Umbilical cord (tissue), 2 donors: ENCODE measurements around the gene ZNF205. TPM values are rescaled to one million over a fixed set of nuclear protein-coding genes. Genes with fewer than 3 reads are reported as not detected.
"Not testable (repeated sequence)": the region's sequence is repeated elsewhere in the genome, so short reads cannot be mapped to it uniquely, and the experiment has no call there.

Experiments used
- DNase-seq: peaks from one replicate; pipeline ENCODE4 v3.0.0-alpha.2; 2015; ENCODE audit warnings: low spot score
- total RNA-seq: library from RNA; depleted of rRNA; stranded (reverse); fragments of >200 nt; gene quantifications from one replicate; pipeline ENCODE4 v1.2.3, GENCODE V29; 2014; ENCODE audit warnings: low replicate concordance; ENCODE audit not compliant: insufficient read depth

Gene ZNF205
- total RNA-seq, 1 donor from 2014 or later: 8.9 TPM

- DNase-seq: peak; percentile 28
These were observed 19.5 kb downstream of the ZNF205 start for GRCh38 chr16:3131755-3132377.

DNA sequence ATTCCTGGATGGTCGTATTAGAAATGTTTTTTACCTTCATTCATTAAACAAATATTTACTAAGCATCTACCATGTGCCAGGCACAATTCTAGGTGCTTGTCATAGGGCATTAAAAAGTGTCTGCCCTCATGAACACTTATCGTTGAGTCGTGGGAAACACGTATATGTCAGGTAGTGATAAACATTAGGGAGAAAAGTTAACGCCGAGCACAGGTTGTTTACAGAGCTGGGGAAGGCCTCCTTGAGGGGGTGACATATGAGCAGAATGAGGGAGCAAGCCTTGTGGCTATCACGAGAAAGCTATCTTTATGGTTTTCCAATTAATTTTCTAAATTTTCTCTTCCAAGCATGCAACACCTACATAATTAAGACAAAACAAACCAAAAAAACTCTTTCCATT, 21.5 kb downstream of the ZNF205 start:
- no peak for DNase-seq

DNA sequence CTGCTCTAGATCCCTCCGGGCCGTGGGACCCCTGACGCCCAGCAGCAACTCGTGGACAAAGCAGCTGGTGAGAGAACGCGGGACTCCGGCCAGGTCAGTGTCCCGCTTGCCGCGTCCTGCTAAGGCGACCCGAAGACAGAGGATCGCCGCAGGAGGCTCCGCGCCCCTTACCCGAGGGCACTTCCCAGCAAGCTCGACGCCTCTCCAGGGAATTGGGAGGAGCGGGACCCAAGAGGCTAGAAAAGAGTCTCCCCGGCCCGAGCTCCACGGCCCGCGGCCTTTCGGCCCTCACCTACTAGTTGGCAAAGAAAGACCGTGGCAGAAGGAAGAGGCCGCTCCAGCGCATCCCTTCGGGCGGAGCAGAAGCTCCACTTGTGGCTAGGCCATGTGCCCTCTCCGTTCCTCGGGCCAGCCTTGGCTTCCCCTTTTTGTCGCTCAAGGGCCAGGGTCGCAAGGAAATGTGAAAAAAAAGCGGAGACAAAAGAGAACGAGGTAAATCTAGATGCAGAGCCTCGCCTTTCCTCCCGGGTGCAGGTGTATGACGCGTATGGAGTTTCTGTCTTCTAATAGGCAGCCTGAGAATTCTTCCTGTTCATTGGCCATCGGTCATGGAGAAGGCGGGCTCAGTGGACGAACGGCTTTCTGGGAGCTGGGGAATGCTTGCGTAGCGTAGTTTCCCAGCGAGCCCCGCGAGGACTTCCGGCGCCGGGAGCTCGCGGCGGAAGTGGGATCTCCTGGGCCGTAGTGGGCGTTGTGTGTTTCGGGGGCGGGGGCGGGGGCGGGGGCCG, 22.1 kb downstream of the ZNF205 start, which contains the start of gene ZNF213:
TSS of gene ZNF213 (plus strand) at position 692 of the 788 bp plus-strand sequence. CDS start 2,252 bp downstream, outside the sequence.
- DNase-seq: peak; percentile 100

DNA sequence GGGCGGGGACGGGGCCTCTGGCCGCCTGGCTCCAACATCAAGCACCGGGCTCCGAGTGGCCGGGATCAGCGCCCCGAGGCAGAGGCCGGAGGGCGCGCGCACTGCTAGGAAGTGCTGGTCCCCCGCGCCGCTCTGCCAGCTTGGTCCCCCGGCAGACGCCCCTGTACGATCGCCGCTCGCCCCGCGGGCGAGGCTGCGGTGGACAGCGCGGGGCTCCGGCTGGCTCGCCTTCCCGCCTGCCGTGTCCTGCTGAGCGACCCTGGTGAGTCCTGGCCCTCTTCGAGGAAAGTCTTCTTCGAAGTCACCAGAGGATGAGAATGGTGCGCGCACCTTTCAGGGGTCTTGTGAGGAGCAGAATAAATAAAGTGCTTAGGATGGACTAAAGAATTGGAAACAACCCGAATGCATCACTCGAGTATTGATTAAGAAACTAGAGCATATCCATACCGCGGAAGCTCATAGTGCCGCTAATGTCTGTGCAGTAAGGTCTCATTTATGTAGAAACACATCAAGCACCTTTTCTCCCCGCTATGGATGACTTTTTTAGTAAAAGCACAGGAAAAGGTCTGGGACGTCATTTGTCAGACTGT, 22.8 kb downstream of the ZNF205 start:
- DNase-seq: no peak

GRCh38 chr16:3137267-3137666, 24.9 kb downstream of the ZNF205 start:
- no peak for DNase-seq

- DNase-seq: no peak
These were observed 26.0 kb downstream of the ZNF205 start for GRCh38 chr16:3138342-3138741.

DNA sequence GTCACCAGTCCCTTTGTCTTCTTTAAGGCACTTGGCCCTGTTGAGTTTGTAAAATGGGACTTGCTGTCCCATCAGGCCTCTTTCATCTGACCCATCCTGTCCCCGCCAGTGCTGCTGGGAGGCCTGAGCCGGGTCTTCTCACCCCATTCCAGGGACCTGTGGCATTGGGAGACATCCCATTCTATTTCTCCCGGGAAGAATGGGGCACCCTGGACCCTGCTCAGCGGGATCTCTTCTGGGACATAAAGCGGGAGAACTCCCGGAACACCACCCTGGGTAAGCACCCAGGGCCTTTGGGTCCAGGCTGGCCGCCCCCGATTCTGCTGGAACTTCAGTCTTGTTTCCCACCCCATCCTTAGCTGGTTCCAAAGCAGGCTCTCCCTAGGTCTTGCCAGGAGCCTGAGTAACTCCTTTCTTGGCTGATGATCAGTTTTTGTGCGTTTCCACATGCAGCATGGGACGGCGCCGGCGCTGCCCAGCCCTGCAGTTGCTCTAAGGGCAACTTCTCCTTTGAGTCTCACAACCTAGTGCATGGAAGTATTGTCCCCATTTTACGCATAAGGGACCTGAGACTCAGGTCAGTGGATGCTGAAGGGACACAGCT, 26.5 kb downstream of the ZNF205 start:
- DNase-seq: no peak

- not testable (repeated sequence) for DNase-seq
These were observed 27.2 kb downstream of the ZNF205 start for GRCh38 chr16:3139561-3139960.

DNA sequence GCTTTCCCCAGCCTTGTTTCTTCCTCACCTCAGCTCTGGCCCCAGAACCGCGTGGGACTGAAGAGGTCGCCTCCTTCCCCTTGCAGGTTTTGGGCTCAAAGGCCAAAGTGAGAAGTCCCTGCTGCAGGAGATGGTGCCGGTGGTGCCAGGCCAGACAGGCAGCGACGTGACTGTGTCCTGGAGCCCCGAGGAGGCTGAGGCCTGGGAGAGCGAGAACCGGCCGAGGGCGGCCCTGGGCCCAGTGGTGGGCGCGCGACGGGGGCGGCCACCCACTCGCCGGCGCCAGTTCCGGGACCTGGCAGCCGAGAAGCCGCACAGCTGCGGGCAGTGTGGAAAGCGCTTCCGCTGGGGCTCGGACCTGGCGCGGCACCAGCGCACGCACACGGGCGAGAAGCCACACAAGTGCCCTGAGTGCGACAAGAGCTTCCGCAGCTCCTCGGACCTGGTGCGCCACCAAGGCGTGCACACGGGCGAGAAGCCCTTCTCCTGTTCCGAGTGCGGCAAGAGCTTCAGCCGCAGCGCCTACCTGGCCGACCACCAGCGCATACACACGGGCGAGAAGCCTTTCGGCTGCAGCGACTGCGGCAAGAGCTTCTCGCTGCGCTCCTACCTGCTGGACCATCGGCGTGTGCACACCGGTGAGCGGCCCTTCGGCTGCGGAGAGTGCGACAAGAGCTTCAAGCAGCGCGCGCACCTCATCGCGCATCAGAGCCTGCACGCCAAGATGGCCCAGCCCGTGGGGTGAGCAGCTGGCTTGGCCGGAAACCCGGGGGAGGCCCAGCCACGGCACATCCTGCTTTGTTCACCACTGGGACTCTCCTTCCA, 28.4 kb downstream of the ZNF205 start:
- no peak for DNase-seq

DNA sequence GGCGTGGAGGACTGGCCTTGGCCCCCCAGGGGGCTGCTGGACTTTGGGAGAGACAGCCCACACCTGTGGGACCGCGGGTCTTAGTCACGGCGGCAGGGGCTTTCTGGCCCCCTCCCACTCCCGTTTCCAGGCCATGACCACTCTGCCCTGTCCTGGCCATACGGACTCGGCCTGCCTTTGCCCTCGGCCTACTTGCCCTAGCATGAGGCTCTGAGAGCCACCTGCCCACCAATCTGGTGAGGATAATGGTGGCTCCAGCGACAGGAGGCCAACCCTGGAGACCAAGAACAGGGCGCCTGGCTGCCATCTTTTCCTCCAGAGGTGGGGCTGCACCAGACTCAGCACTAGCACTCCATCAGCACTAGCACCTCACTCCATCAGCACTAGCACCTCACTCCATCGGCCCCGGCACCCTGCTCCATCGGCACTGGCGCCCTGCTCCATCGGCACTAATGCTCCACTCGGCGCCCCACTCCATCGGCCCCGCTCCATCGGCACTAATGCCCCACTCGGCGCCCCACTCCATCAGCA, 29.5 kb downstream of the ZNF205 start:
- no peak for DNase-seq

GRCh38 chr16:3142327-3142726, 29.9 kb downstream of the ZNF205 start:
- DNase-seq: no peak

DNA sequence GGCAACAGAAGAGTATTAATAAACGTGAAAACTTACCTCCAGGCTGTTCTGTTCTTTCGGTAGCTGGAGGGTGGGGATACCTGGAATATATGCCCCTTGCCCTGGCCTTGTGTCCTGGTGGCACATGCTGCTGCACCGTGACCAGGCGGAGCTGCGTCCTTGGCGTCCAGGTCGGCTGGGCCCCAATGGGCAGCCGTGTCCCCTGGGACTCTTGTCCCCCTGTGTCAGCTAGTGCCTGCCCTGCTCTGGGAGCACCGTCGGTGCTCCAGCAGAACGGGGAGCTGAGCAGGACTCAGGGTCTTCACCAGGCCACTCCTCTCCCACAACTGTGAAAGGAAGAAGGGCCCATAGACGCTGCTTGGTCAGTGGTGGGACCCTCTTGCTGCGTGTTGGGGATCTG, 30.4 kb downstream of the ZNF205 start:
- no peak for DNase-seq

DNA sequence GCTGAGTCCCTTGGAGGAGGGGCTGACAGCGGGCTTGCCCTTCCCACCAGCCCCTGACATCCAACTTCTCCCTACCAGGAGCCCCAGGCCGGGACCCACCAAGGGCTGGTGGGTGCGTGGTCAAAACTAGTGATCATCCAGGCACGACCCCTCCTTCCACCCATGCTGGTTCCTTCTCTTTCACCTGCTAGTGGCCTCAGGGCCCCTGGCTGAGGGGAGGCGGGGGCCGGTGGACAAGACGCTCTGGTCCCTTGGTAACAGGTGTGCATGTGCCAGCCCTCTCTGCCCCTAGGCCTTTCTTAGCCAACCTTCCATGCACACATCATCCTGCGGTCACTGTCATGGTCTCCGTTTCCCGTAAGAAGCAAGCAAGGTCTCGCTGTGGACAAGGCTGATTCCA, 30.8 kb downstream of the ZNF205 start:
- DNase-seq: no peak

DNA sequence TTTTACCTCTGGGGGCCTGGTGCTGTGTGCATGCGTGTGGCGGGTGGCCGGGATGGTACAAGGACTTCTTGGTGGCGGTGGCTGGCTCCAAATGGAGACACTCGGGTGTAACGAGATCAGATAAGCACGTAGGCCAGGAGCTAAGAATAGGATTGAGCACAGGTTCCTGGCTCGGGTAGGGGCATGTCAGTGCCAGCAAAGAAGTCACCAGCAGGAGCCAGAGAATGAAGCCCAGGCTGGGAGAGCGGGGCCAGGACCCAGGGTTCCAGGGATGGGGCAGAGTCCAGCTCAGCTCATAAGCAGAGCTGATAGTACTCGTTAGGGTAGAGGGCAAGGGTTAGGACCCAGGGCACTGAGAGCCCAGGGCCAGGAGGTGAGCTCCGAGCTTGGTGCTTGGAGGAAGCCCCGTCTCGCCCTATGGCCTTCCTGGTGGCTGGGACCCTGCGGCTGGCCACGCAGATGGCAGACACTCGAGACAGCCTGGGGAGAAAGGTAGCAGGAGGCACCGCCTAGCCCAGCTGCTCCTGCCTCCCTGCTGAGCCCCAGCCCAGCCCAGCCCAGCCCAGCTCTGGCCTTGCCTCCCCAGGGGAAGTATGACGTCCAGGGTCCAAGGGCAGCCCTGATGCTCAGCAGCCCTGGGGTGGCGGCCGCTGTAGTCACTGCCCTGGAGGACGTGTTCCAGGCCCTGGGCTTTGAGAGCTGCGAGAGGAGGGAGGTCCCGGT, 31.4 kb downstream of the ZNF205 start:
- no peak for DNase-seq

DNA sequence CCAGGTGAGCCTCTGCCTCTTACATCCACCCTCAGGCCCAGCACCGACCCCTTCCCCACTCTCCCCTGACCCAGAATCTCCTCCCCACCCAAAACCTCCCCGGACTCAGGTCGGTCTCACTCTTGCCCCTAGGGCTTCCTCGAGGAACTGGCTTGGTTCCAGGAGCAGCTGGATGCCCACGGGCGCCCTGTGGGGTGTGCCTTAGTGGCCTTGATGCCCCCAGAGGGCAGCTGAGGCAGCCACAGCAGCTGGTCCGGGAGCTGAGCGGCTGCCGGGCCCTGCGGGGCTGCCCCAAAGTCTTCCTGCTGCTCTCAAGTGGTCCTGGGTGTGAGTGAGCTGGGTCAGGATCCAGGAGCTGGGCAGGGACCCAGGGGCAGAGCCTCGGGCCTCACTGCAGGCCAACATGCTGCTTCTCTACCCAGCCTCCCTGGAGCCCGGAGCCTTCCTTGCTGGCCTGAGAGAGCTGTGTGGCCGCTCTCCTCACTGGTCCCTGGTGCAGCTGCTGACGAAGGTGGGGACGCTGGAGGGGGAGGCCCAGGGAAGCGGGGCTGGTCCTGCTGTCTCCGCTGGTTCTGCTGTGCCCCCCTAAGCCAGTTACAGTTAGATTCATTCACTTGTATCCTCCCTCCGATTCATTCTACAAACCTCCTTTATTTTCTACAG, 32.1 kb downstream of the ZNF205 start:
- DNase-seq: no peak

DNA sequence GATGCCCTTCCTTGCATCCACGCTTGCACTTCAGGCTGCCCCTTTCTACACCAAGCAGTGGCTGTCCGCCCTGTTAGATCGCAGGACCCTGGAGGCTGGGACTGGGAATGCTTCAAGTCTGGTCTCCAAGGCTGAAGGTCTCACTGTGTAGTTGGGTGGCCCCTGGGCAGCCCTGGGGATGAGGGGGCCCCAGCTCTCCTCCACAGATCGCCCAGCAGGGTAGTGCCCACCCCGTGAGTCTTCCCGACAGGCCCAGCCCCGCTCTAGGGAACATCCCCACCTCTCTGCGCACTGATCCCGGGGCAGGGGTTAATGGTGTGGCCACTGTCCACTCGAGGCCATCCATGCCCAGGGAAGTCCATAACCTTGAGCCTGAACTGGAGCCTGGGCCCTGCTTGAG, 32.8 kb downstream of the ZNF205 start:
- no peak for DNase-seq

GRCh38 chr16:3145660-3146059, 33.3 kb downstream of the ZNF205 start:
- DNase-seq: no peak

DNA sequence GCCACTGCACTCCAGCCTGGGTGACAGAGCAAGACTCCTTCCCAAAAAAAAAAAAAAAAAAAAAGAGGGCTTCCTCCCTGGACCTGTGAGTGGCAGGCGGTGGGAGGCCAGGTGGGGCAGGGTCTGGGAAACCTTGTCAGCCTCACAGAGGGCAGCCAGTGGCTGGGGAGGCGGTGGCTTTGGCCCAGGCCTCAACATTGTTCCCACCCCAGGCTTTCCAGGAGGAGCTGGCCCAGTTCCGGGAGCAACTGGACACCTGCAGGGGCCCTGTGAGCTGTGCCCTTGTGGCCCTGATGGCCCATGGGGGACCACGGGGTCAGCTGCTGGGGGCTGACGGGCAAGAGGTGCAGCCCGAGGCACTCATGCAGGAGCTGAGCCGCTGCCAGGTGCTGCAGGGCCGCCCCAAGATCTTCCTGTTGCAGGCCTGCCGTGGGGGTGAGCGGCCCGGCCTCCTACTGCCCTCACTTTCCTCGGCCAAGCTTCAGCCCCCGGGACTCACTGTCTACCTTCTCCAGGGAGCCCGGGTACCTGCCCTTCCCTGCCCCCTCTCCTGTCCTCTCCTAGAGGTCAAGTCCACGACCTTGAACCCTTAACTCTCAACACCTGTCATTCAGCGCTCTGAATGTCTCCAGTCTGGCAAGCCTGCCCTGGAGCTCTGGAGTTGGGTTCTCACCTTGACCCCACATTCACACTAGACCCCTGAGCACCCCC, 34.8 kb downstream of the ZNF205 start:
- DNase-seq: no peak

- DNase-seq: no peak
These were observed 35.3 kb downstream of the ZNF205 start for GRCh38 chr16:3147757-3148104.
